GM12801 (cell line): Measurements from ENCODE around the gene FOXD1.

ENCODE experiments used
- CTCF ChIP-seq: IDR thresholded peaks from one replicate; pipeline ENCODE4 v1.5.1; 2011; ENCODE audit warnings: control low read depth; ENCODE audit not compliant: insufficient read length; ENCODE audit errors: extremely low read depth

FOXD1 gene

GRCh38 chr5:73447530-73448462 is 781 bp downstream of the FOXD1 start:
- no peak for TF ChIP-seq CTCF

- no peak for TF ChIP-seq CTCF
Observed at GRCh38 chr5:73446631-73447529, 1.7 kb downstream of the FOXD1 start.

GRCh38 chr5:73445665-73446630 is 2.6 kb downstream of the FOXD1 start:
- TF ChIP-seq CTCF, result no peak

- TF ChIP-seq CTCF, result no peak
Observed at GRCh38 chr5:73444499-73445438, 3.8 kb downstream of the FOXD1 start.

- no peak for TF ChIP-seq CTCF
Observed at GRCh38 chr5:73443829-73444498, 4.6 kb downstream of the FOXD1 start.
